GM10847 (cell line): ENCODE measurements around the gene MCM6.

Experiments used
- POLR2A ChIP-seq: IDR thresholded peaks from 2 replicates; pipeline ENCODE4 v1.6.1; 2011; ENCODE audit not compliant: insufficient read length; ENCODE audit errors: extremely low read depth

The MCM6 gene

GRCh38 chr2:135838502-135838901, 37.7 kb downstream of the MCM6 start:
- TF ChIP-seq POLR2A, result no peak

- no peak for TF ChIP-seq POLR2A
These were observed 39.5 kb downstream of the MCM6 start, which contains the start of gene LCT for GRCh38 chr2:135836596-135837270. Gene LCT (minus strand): TSS chr2:135837184. CDS start chr2:135837169, 15 bp downstream.

GRCh38 chr2:135832891-135833290, 43.4 kb downstream of the MCM6 start:
- no peak for TF ChIP-seq POLR2A

GRCh38 chr2:135831180-135831812, 44.9 kb downstream of the MCM6 start:
- no peak for TF ChIP-seq POLR2A

GRCh38 chr2:135829378-135830135, 46.7 kb downstream of the MCM6 start:
- no peak for TF ChIP-seq POLR2A

GRCh38 chr2:135826544-135826943, 49.7 kb downstream of the MCM6 start:
- no peak for TF ChIP-seq POLR2A

GRCh38 chr2:135825550-135826176, 50.6 kb downstream of the MCM6 start:
- TF ChIP-seq POLR2A, result no peak

GRCh38 chr2:135825131-135825530, 51.1 kb downstream of the MCM6 start:
- no peak for TF ChIP-seq POLR2A

GRCh38 chr2:135822855-135823254, 53.4 kb downstream of the MCM6 start:
- no peak for TF ChIP-seq POLR2A

- no peak for TF ChIP-seq POLR2A
These were observed 55.1 kb downstream of the MCM6 start for GRCh38 chr2:135821190-135821589.

GRCh38 chr2:135820003-135820618, 56.1 kb downstream of the MCM6 start:
- no peak for TF ChIP-seq POLR2A

GRCh38 chr2:135818937-135819610, 57.2 kb downstream of the MCM6 start:
- TF ChIP-seq POLR2A, result no peak

GRCh38 chr2:135817951-135818350, 58.3 kb downstream of the MCM6 start:
- TF ChIP-seq POLR2A, result no peak

GRCh38 chr2:135817466-135817865, 58.8 kb downstream of the MCM6 start:
- TF ChIP-seq POLR2A, result no peak

- TF ChIP-seq POLR2A, result no peak
These were observed 61.0 kb downstream of the MCM6 start for GRCh38 chr2:135815269-135815668.
